Tibial nerve (tissue), 4 donors: ENCODE results near the gene RAB40B. TPM values are rescaled to one million over a fixed set of nuclear protein-coding genes. Genes with fewer than 3 reads are reported as not detected.
A peak's percentile ranks its signal among the peaks of the same experiment; 100 is the strongest.

ENCODE experiments used
- DNase-seq, 2 donors: peaks; one replicate each; pipeline ENCODE4 v3.0.0-alpha.2; 2019; ENCODE audit warnings: low spot score in 2 of 2
- H3K27ac ChIP-seq, 4 donors: fragments of 200-600 bp; sonication (generic) in 3 of 4; one replicate each; pipeline ENCODE4 v1.5.1; 2017 to 2019; ENCODE audit warnings: mild to moderate bottlenecking in 1 of 4
- H3K27me3 ChIP-seq, 2 donors: fragments of 200-600 bp; sonication (generic) in 1 of 2; one replicate each; pipeline versions ENCODE4 v1.5.1 to v1.6.0; 2017 to 2019
- H3K36me3 ChIP-seq, 3 donors: fragments of 200-600 bp; sonication (generic); one replicate each; pipeline ENCODE4 v1.5.1; 2018 to 2019
- H3K4me1 ChIP-seq, 4 donors: fragments of 200-600 bp; sonication (generic) in 3 of 4; one replicate each; pipeline ENCODE4 v1.5.1; 2017 to 2019
- H3K4me3 ChIP-seq, 4 donors: fragments of 200-600 bp; sonication (generic) in 3 of 4; one replicate each; pipeline ENCODE4 v1.5.1; 2017 to 2019; ENCODE audit warnings: mild to moderate bottlenecking in 1 of 4, moderate library complexity in 1 of 4
- H3K9me3 ChIP-seq, 4 donors: fragments of 200-600 bp; sonication (generic) in 3 of 4; one replicate each; pipeline ENCODE4 v1.5.1; 2017 to 2019
- CTCF ChIP-seq, 5 experiments: fragments of 200-600 bp in 3 of 5; fragments of 450-650 bp in 2 of 5; sonication (generic) in 3 of 5; IDR thresholded peaks; one replicate each; pipeline ENCODE4 v1.5.1; 2016 to 2019; ENCODE audit warnings: antibody characterized with exemption in 5 of 5, mild to moderate bottlenecking in 3 of 5, moderate library complexity in 2 of 5
- EP300 ChIP-seq, 2 donors: sonication (generic); formaldehyde crosslinking; IDR thresholded peaks; one replicate each; pipeline ENCODE4 v1.6.1; 2017; ENCODE audit warnings: antibody characterized with exemption in 2 of 2, mild to moderate bottlenecking in 1 of 2
- POLR2A ChIP-seq, 2 donors: fragments of 450-650 bp; IDR thresholded peaks; one replicate each; pipeline ENCODE4 v1.6.1; 2017; ENCODE audit warnings: antibody characterized with exemption in 2 of 2, mild to moderate bottlenecking in 2 of 2, moderate library complexity in 2 of 2
- WGBS, 2 donors: methylation state at CpG; one replicate each; pipeline ENCODE4 v1.1.5; 2018; 5-methylcytosine and 5-hydroxymethylcytosine counted together
- total RNA-seq, 4 donors: library from RNA; depleted of rRNA; stranded (reverse); fragments of >200 nt; gene quantifications; one replicate each; pipeline ENCODE4 v1.1.0, GENCODE V29; 2016

RAB40B gene
- total RNA-seq, 4 donors from 2014 or later: 27.3 to 39.0 (median 36.7) TPM

GRCh38 chr17:82679586-82680465 lies 18.7 kb downstream of the RAB40B start:
- Histone ChIP-seq H3K27me3 (no peaks in the 10 kb centered on the region), H3K27ac (no peak overlapping the region), H3K36me3 (peaks cover 0 to 9% (median 0%) of the 10 kb centered on the region in 3 donors), H3K4me3 (no peak overlapping the region), H3K9me3 (peaks cover 0 to 15% (median 5%) of the 10 kb centered on the region in 4 donors), H3K4me1 (peaks cover 0 to 10% (median under 1%) of the 10 kb centered on the region in 4 donors)
- WGBS, 2 donors: 82 to 90% methylated on average over 21 of the region's 28 CpGs
- DNase-seq: no peak
- no peak for TF ChIP-seq CTCF (IDR thresholded peaks at IDR 0.05)
- TF ChIP-seq EP300 (IDR thresholded peaks at IDR 0.05): no peak
- TF ChIP-seq POLR2A (IDR thresholded peaks at IDR 0.05): no peak

GRCh38 chr17:82678265-82678891 lies 20.1 kb downstream of the RAB40B start:
- 86 to 91% methylated on average over 14 of the region's 14 CpGs for WGBS, 2 donors
- H3K4me3 ChIP-seq: no peak overlapping the region
- H3K9me3 ChIP-seq: peaks cover 0 to 15% (median 5%) of the 10 kb centered on the region in 4 donors
- no peaks in the 10 kb centered on the region for H3K27me3 ChIP-seq
- no peak for TF ChIP-seq EP300 (IDR thresholded peaks at IDR 0.05)
- TF ChIP-seq CTCF (IDR thresholded peaks at IDR 0.05): no peak
- no peak for TF ChIP-seq POLR2A (IDR thresholded peaks at IDR 0.05)
- H3K27ac ChIP-seq: no peak overlapping the region
- peaks cover 0 to 9% (median 0%) of the 10 kb centered on the region in 3 donors for H3K36me3 ChIP-seq
- peaks cover 0 to 17% (median 2%) of the 10 kb centered on the region in 4 donors for H3K4me1 ChIP-seq
- no peak for DNase-seq

- no peak for TF ChIP-seq POLR2A (IDR thresholded peaks at IDR 0.05)
- TF ChIP-seq CTCF (IDR thresholded peaks at IDR 0.05): no peak
- no peak for TF ChIP-seq EP300 (IDR thresholded peaks at IDR 0.05)
- Histone ChIP-seq H3K27me3 (no peaks in the 10 kb centered on the region), H3K27ac (no peak overlapping the region), H3K4me3 (no peak overlapping the region), H3K9me3 (peaks cover 0 to 15% (median 5%) of the 10 kb centered on the region in 4 donors), H3K4me1 (peaks cover 0 to 20% (median 2%) of the 10 kb centered on the region in 4 donors), H3K36me3 (peaks cover 0 to 9% (median 0%) of the 10 kb centered on the region in 3 donors)
- no peak for DNase-seq
- WGBS, 2 donors: 82 to 89% methylated on average over 23 of the region's 23 CpGs
Observed at GRCh38 chr17:82677353-82677925, 21.1 kb downstream of the RAB40B start.

GRCh38 chr17:82675476-82676245 lies 22.8 kb downstream of the RAB40B start:
- TF ChIP-seq POLR2A (IDR thresholded peaks at IDR 0.05) (no peak), CTCF (IDR thresholded peaks at IDR 0.05) (no peak), EP300 (IDR thresholded peaks at IDR 0.05) (no peak)
- 84 to 88% methylated on average over 18 of the region's 18 CpGs for WGBS, 2 donors
- Histone ChIP-seq H3K4me1 (peaks cover 0 to 24% (median 2%) of the 10 kb centered on the region in 4 donors), H3K9me3 (no peaks in the 10 kb centered on the region), H3K4me3 (no peak overlapping the region), H3K27me3 (no peaks in the 10 kb centered on the region), H3K36me3 (no peaks in the 10 kb centered on the region), H3K27ac (peak overlapping the region in 2 of 4 donors; percentile 73 to 74)
- no peak for DNase-seq
